GM12878 (cell line): Measurements from ENCODE around the gene DDX23. TPM values are rescaled to one million over a fixed set of nuclear protein-coding genes. Genes with fewer than 3 reads are reported as not detected.

Experiments used
- ATAC-seq: fragments of 200-7000 bp; cut with Tn5 transposase; 3 replicates; pipeline ENCODE4 v1.9.1; 2020; ENCODE audit warnings: mild to moderate bottlenecking, moderate library complexity
- BruUV-seq: library from RNA; stranded (reverse); fragments of 400-500 nt; replicated peaks from 2 replicates; lab custom pipeline; 2021; lab: Mats Ljungman, UMichigan
- CTCF ChIA-PET: fragments of 300-600 bp; sonication (Branson Sonifier 250); formaldehyde crosslinking; extraction: SDS; loops from one replicate; lab custom pipeline; 2021; ENCODE audit warnings: inconsistent platforms; lab: Yijun Ruan, JAX
- POLR2A ChIA-PET: fragments of 350-600 bp; formaldehyde crosslinking; extraction: SDS; loops from one replicate; lab custom pipeline; 2021; ENCODE audit warnings: inconsistent platforms; lab: Charles Lee
- RAD21 ChIA-PET: fragments of 300-600 bp; sonication (Branson Sonifier 250); formaldehyde crosslinking; loops from one replicate; lab custom pipeline; 2023; ENCODE audit warnings: antibody characterized with exemption; ENCODE audit not compliant: unreplicated experiment; lab: Charles Lee
- SMC1A ChIA-PET: fragments of 300-600 bp; sonication (Branson Sonifier 250); formaldehyde crosslinking; loops from one replicate; lab custom pipeline; 2023; ENCODE audit not compliant: unreplicated experiment, uncharacterized antibody; lab: Charles Lee
- DNase-seq: peaks from one replicate; pipeline ENCODE4 v3.0.0-alpha.2; 2011; ENCODE audit warnings: low read depth, low spot score
- FAIRE-seq: peaks from 3 replicates; lab custom pipeline; 2011; peaks lifted over from hg19 to GRCh38; lab: Jason Lieb, UNC
- H2AFZ ChIP-seq: 2 replicates; pipeline ENCODE4 v1.6.0; 2011; ENCODE audit warnings: low read depth, low read length, control low read depth; ENCODE audit not compliant: control insufficient read depth
- H3K27ac ChIP-seq: 2 replicates; pipeline ENCODE4 v1.5.1; 2011; ENCODE audit warnings: control low read depth; ENCODE audit not compliant: control insufficient read depth, insufficient read depth
- H3K27me3 ChIP-seq, 2 experiments: replicated peaks in 1 of 2; 2 replicates each; pipeline versions ENCODE4 v1.6.0 to v1.6.1; 2011; ENCODE audit warnings: low read length in 1 of 2; ENCODE audit not compliant: control insufficient read depth in 2 of 2, insufficient read depth in 2 of 2
- H3K36me3 ChIP-seq, 2 experiments: 2 replicates each; pipeline ENCODE4 v1.5.1; 2011; ENCODE audit warnings: low read length in 1 of 2; ENCODE audit not compliant: control insufficient read depth in 2 of 2, insufficient read depth in 2 of 2
- H3K4me1 ChIP-seq: 2 replicates; pipeline ENCODE4 v1.6.1; 2011; ENCODE audit warnings: mild to moderate bottlenecking, low read length, moderate library complexity, mixed read lengths; ENCODE audit not compliant: control insufficient read depth, insufficient read depth
- H3K4me2 ChIP-seq: 2 replicates; pipeline ENCODE4 v1.6.0; 2011; ENCODE audit warnings: control low read depth; ENCODE audit not compliant: control insufficient read depth, insufficient read depth
- H3K4me3 ChIP-seq: fragments of 200-600 bp; sonication (generic); 2 replicates; pipeline ENCODE4 v1.5.1; 2016
- H3K79me2 ChIP-seq: 2 replicates; pipeline ENCODE4 v1.6.0; 2011; ENCODE audit warnings: low read length; ENCODE audit not compliant: control insufficient read depth, insufficient read depth
- H3K9ac ChIP-seq: 2 replicates; pipeline ENCODE4 v1.8.0; 2011; ENCODE audit warnings: low read length, control low read depth, mixed read lengths; ENCODE audit not compliant: control insufficient read depth, insufficient read depth
- H3K9me3 ChIP-seq: replicated peaks from 3 replicates; pipeline ENCODE4 v1.5.1; 2011; ENCODE audit warnings: mild to moderate bottlenecking, low read length; ENCODE audit not compliant: control insufficient read depth, insufficient read depth
- H4K20me1 ChIP-seq: 2 replicates; pipeline ENCODE4 v1.6.0; 2011; ENCODE audit not compliant: control insufficient read depth, insufficient read depth
- ATF3 ChIP-seq: IDR thresholded peaks from 2 replicates; pipeline ENCODE4 v1.6.1; 2011; ENCODE audit warnings: low read depth, mild to moderate bottlenecking, low read length, moderate library complexity, borderline replicate concordance; ENCODE audit errors: extremely low read depth
- BACH1 ChIP-seq: fragments of 450-650 bp; IDR thresholded peaks from 2 replicates; pipeline ENCODE4 v1.6.1; 2017; ENCODE audit warnings: mild to moderate bottlenecking, borderline replicate concordance
- E4F1 ChIP-seq: fragments of 450-650 bp; IDR thresholded peaks from 2 replicates; pipeline ENCODE4 v1.6.1; 2018; ENCODE audit warnings: borderline replicate concordance, mild to moderate bottlenecking; ENCODE audit not compliant: partially characterized antibody
- EED ChIP-seq: sonication (generic); IDR thresholded peaks from 2 replicates; pipeline ENCODE4 v1.6.1; 2016; ENCODE audit warnings: antibody characterized with exemption, low read depth
- IRF3 ChIP-seq: fragments of 450-650 bp; IDR thresholded peaks from 2 replicates; pipeline ENCODE4 v1.6.1; 2014; ENCODE audit warnings: mild to moderate bottlenecking
- RAD51 ChIP-seq: fragments of 450-650 bp; IDR thresholded peaks from 2 replicates; pipeline ENCODE4 v1.6.1; 2016; ENCODE audit warnings: moderate library complexity, mild to moderate bottlenecking, inconsistent platforms
- RCOR1 ChIP-seq: conservative IDR thresholded peaks from 2 replicates; pipeline ENCODE4 v1.6.1; 2012; ENCODE audit warnings: low read depth, low read length, improper control_type of control experiment
- STAT1 ChIP-seq: fragments of 450-650 bp; conservative IDR thresholded peaks from 2 replicates; pipeline ENCODE4 v1.6.1; 2014; ENCODE audit warnings: antibody characterized with exemption, mild to moderate bottlenecking
- YY1 ChIP-seq: IDR thresholded peaks from 2 replicates; pipeline ENCODE4 v1.6.1; 2011; ENCODE audit warnings: low read depth, mild to moderate bottlenecking, low read length
- ZBTB11 ChIP-seq: fragments of 450-650 bp; formaldehyde crosslinking; IDR thresholded peaks from 2 replicates; pipeline ENCODE4 v1.5.0; 2022; ENCODE audit warnings: mild to moderate bottlenecking, missing genetic modification characterization
- ZBTB33 ChIP-seq: fragments of 450-650 bp; IDR thresholded peaks from 2 replicates; pipeline ENCODE4 v1.6.1; 2017; ENCODE audit warnings: mild to moderate bottlenecking
- WGBS: methylation state at CpG from one replicate; pipeline ENCODE4 v1.1.6; 2016; ENCODE audit warnings: low lambda C conversion rate; ENCODE audit not compliant: insufficient replicate concordance, insufficient coverage; ENCODE audit errors: missing lambda C conversion rate; 5-methylcytosine and 5-hydroxymethylcytosine counted together
- in situ Hi-C: fragments of 300-500 bp; cut with MboI; formaldehyde crosslinking; loops from 9 replicates; pipeline ENCODE4 v1.14.3; 2018; ENCODE audit warnings: mixed read lengths
- intact Hi-C: fragments of 100-400 bp; cut with micrococcal nuclease; formaldehyde crosslinking; loops from one replicate; pipeline ENCODE4 v1.14.2; 2022; ENCODE audit not compliant: unreplicated experiment
- polyA plus RNA-seq, 11 experiments: library from polyadenylated mRNA; depleted of rRNA in 4 of 11; unstranded in 6 of 11; stranded (reverse) in 5 of 11; fragments of >200 nt; fragmentation: Nextera tagmentation in 4 of 11; fragmentation: Illumina TruSeq in 1 of 11; extraction: Ambion mirVana in 4 of 11; extraction: Trizol in 1 of 11; gene quantifications; 1 replicate in 1 of 11; 2 replicates in 10 of 11; pipeline versions ENCODE4 v1.2.1 to v1.2.3, GENCODE V29; 2011 to 2016; ENCODE audit warnings: inconsistent platforms in 2 of 11, missing spikeins in 2 of 11, low read depth in 1 of 11
- total RNA-seq, 4 experiments: library from RNA; depleted of rRNA in 3 of 4; stranded (reverse); fragments of >200 nt in 3 of 4; fragmentation: Illumina TruSeq in 1 of 4; extraction: Trizol in 1 of 4; gene quantifications; 2 replicates each; pipeline versions ENCODE4 v1.2.1 to v1.2.3, GENCODE V29; 2013 to 2021
- TF ChIP-seq, protein P1 (sequence below): IDR thresholded peaks from 2 replicates; pipeline ENCODE4 v1.6.1; 2012; ENCODE audit warnings: low read length, inconsistent platforms

The DDX23 gene
- total and polyA plus RNA-seq, 10 of the 15 experiments (the other 5 are each of a cell fraction or from before 2014, with no cell fraction given), result 25.8 to 107 (median 77.4) TPM

DNA sequence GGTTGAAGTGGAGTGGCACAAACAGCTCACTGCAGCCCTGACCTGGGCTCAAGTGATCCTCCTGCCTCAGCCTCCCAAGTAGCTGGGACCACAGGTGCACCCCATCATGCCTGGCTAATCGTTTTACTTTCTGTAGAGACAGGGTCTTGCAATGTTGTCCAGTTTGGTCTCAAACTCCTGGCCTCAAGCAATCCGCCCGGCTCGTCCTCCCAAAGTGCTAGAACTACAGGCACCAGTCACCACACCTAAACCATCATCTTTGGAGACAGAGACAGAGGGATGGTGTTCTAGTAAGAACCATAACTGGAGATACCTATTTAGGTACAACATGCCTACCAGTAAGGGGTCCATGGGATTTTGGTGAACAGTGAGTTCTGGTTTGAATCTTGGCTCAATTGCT, 2.5 kb upstream of the DDX23 start:
- SMC1A ChIA-PET, result interaction anchor here (0.7 to 6.1 kb wide), 6 partner anchors 12 to 134 kb away, joined by 3 to 145 read pairs (median 32); partner anchors contain the start of genes FKBP11, RND1 and WNT1
- no TSS peak for BruUV-seq
- H3K4me2 ChIP-seq, result no peak overlapping the region
- FAIRE-seq, result no peak
- H3K36me3 ChIP-seq, result no peaks in the 10 kb centered on the region
- WGBS, result 68% methylated on average over 4 of the region's 4 CpGs
- CTCF ChIA-PET, result interaction anchor here (0.7 to 9.2 kb wide), 15 partner anchors 11 to 137 kb away, joined by 3 to 271 read pairs (median 28); partner anchors contain the start of genes FKBP11, RND1 and WNT1
- H3K9ac ChIP-seq, result no peak overlapping the region
- in situ Hi-C loops, result loop anchor here (5.0 kb wide), 1 partner anchor 33 kb away; no protein-coding TSS in a partner anchor
- peaks cover 27% of the 10 kb centered on the region for H3K79me2 ChIP-seq
- no peaks in the 10 kb centered on the region for H4K20me1 ChIP-seq
- H3K4me3 ChIP-seq, result no peak overlapping the region
- no peak for DNase-seq
- no peaks in the 10 kb centered on the region for H3K9me3 ChIP-seq
- H2AFZ ChIP-seq, result no peak overlapping the region
- intact Hi-C loops, result no loop called here
- peaks cover 13% of the 10 kb centered on the region for H3K4me1 ChIP-seq
- TF ChIP-seq EED (no peak), BACH1 (no peak), YY1 (no peak), ZBTB11 (CRISPR knock-in tag) (no peak), ATF3 (no peak), IRF3 (no peak), RAD51 (no peak), STAT1 (no peak), ZBTB33 (no peak), RCOR1 (no peak), E4F1 (no peak)
- TF ChIP-seq, protein P1, sequence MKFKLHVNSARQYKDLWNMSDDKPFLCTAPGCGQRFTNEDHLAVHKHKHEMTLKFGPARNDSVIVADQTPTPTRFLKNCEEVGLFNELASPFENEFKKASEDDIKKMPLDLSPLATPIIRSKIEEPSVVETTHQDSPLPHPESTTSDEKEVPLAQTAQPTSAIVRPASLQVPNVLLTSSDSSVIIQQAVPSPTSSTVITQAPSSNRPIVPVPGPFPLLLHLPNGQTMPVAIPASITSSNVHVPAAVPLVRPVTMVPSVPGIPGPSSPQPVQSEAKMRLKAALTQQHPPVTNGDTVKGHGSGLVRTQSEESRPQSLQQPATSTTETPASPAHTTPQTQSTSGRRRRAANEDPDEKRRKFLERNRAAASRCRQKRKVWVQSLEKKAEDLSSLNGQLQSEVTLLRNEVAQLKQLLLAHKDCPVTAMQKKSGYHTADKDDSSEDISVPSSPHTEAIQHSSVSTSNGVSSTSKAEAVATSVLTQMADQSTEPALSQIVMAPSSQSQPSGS, result no peak
- H3K27me3 ChIP-seq, result no peaks in the 10 kb centered on the region
- H3K27ac ChIP-seq, result no peak overlapping the region
- POLR2A ChIA-PET, result interaction anchor here (0.6 to 3.5 kb wide), 5 partner anchors 11 to 60 kb away, joined by 5 to 52 read pairs (median 13); partner anchors contain the start of gene RND1
- no peak for ATAC-seq
- RAD21 ChIA-PET, result interaction anchor here (1.0 to 7.2 kb wide), 6 partner anchors 10 to 142 kb away, joined by 4 to 167 read pairs (median 42); partner anchors contain the start of gene RND1
